ENCODE measurements around the gene PPM1G. TPM values are rescaled to one million over a fixed set of nuclear protein-coding genes. Genes with fewer than 3 reads are reported as not detected.

PPM1G gene
- total and polyA plus RNA-seq, 2 experiments from 2014 or later, result 183 to 201 TPM

- no peak for TF ChIP-seq REST (IDR thresholded peaks at IDR 0.05; ENCODE audit: unreplicated experiment)
- TF ChIP-seq ETS1 (IDR thresholded peaks at IDR 0.05), result no peak
- no peak for TF ChIP-seq JUNB (IDR thresholded peaks at IDR 0.05; ENCODE audit: unreplicated experiment)
- TF ChIP-seq ZNF462 (CRISPR knock-in tag; IDR thresholded peaks at IDR 0.05), result no peak
- TF ChIP-seq EZH2 (IDR thresholded peaks at IDR 0.05; ENCODE audit: low read depth, unreplicated experiment), result no peak
- TF ChIP-seq ZNF331 (CRISPR knock-in tag; IDR thresholded peaks at IDR 0.05; ENCODE audit: low read depth), result no peak
- no peak for TF ChIP-seq STAT1 (IDR thresholded peaks at IDR 0.05; ENCODE audit: unreplicated experiment)
Observed at GRCh38 chr2:27373567-27373966, 35.8 kb downstream of the PPM1G start (continued).

Measured in GM23338 (cell line).